ENCODE data around the gene HAUS6.
A peak's percentile ranks its signal among the peaks of the same experiment; 100 is the strongest.
"Not testable (repeated sequence)": the region's sequence is repeated elsewhere in the genome, so short reads cannot be mapped to it uniquely, and the experiment has no call there.

HAUS6 gene, protein sequence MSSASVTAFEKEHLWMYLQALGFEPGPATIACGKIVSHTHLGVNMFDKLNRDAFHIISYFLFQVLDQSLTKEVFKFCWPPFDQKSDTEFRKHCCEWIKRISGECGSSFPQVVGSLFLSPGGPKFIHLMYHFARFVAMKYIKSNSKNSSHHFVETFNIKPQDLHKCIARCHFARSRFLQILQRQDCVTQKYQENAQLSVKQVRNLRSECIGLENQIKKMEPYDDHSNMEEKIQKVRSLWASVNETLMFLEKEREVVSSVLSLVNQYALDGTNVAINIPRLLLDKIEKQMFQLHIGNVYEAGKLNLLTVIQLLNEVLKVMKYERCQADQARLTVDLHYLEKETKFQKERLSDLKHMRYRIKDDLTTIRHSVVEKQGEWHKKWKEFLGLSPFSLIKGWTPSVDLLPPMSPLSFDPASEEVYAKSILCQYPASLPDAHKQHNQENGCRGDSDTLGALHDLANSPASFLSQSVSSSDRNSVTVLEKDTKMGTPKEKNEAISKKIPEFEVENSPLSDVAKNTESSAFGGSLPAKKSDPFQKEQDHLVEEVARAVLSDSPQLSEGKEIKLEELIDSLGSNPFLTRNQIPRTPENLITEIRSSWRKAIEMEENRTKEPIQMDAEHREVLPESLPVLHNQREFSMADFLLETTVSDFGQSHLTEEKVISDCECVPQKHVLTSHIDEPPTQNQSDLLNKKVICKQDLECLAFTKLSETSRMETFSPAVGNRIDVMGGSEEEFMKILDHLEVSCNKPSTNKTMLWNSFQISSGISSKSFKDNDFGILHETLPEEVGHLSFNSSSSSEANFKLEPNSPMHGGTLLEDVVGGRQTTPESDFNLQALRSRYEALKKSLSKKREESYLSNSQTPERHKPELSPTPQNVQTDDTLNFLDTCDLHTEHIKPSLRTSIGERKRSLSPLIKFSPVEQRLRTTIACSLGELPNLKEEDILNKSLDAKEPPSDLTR

DNA sequence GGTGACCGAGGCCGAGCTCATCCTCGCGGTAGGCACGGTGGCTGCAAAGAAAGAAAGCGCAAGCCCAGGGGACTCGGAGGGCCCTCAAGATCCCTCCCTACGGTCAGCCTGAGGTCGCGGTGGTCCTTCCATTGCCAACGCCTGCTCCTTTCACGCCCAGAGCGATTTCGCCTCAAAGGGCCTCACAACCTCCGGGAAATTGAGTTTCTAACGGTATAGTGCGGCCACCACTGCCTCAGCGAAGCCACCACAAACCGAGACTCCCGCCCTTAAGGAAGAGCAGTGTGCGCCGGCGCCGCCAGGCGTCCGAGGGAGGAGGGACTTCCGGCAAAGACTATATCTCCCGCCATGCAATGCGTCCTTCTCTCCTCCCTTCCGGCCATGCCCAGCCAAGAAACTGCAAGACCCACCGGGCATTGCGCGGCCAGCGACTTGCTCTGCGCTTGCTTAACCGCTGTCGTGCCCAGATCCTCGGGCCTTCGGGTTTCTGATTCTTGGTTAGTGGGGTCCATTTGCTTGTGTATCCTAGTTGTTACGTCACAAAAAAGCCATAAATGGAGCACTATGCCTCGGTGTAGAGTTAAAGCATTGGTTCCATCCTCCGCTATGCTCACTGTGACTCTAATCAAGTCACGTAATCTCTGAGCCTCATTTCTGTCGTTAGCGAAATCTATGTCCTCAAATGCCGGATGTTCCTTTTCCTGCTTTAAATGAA lies at the start of gene HAUS6:
TSS of gene HAUS6 (minus strand) at position 274 of the 715 bp plus-strand sequence. CDS start at position 21, 253 bp downstream.
- DNase-seq (ENCODE audit: low read depth) = peak; percentile 51

DNA sequence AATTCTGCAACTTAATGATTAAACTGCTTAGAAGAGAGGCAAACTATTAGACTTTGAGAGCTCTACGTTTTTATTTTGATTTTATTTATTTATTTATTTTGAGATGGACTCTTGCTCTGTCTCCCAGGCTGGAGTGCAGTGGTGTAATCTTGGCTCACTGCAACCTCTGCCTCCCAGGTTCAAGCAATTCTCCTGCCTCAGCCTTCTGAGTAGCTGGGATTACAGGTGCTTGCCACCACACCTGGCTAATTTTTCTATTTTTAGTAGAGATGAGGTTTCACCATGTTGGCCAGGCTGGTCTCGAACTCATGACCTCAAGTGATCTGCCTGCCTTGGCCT lies 49.4 kb upstream of the HAUS6 start:
- not testable (repeated sequence) for DNase-seq (ENCODE audit: low read depth)

DNA sequence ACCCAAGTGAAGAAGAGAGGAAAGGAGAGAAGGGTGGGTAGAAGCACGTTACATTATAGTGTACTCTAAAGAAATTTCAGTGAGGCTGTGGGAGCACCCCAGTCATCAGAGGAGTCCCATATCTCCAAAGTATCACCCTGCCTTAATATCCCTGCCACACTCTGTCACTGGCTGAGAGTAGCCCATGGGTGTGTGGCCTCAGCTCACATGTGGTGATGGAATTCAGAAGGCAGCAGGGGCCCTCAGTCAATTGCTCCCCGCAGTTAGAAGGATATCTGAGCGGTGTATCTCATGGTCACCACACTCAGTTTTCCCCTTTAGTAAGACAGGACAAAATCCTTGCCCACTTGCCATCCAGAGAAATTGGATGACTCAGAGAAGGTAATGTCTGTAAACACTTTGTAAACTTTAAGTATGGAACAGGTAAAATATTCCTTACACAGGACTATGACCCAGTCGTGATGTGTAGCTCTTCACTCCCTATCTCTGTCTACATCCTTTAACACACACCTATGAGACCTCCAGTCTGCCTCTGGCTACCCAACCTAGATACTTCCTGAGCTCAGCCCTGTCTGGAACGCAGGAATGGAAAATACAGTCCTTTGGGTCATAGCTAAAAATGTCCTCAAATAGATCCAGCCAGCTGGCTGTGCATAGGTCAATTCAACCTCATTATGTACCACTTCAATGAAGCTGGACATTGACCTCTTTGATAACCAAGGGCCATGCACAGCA lies 48.9 kb upstream of the HAUS6 start:
- DNase-seq (ENCODE audit: low read depth) = no peak

DNA sequence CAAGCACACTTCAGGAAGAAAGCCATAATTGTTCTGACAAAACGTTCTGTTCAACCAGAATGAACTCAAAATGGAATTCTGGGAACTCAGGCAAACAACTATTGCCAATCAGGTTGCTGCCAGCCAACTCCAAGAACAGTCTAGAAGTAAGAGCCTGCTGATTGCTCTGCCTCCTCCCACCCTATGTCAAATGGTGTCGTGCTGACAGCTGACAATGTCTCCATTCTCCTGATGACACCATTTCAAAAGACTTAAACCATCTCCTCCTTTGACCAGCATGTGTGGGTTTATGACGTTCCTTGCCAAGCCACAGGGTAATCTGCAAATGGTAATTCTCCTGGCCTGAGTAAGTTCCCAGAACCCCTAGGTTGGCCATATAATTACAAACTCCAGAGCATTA lies 46.5 kb upstream of the HAUS6 start:
- DNase-seq (ENCODE audit: low read depth) = no peak

DNA sequence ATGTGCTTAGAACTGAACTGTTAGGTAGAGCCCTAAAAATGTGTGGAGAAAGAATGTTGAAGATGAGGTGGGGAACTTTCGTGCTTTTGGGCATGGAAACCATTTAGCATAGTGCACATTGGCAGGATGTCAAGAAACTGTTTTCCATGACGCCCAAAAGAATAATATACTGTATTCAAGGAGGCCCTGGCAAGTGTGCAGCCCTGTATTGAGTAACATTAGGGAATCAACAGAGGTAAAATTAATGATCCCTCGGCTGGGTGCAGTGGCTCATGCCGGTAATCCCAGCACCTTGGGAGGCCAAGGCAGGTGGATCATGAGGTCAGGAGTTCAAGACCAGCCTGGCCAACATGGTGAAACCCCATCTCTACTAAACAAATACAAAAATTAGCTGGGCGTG lies 45.5 kb upstream of the HAUS6 start:
- DNase-seq (ENCODE audit: low read depth) = no peak

DNA sequence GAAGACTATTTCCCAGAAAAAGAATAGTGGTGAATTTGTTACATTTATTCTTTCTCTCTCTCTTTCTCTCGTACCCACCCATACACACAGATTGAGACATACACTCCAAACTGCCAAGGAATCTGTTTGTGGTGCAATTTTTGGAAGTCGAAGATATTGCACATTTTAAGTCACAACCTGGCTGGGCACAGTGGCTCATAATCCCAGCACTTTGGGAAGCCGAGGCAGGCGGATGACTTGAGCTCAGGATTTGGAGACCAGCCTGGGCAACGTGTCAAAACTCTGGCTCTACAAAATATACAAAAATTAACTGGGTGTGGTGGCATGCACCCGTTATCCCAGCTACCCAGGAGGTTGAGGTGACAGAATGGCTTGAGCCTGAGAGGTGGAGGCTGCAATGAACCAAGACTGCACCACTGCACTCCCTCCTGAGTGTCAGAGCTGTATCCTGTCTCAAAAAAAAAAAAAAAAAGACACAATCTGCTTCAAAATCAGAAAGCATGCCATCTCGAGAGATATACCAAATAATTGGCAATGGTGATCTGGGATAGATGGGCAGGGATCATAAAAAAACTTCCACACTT lies 43.8 kb upstream of the HAUS6 start:
- DNase-seq (ENCODE audit: low read depth) = no peak

DNA sequence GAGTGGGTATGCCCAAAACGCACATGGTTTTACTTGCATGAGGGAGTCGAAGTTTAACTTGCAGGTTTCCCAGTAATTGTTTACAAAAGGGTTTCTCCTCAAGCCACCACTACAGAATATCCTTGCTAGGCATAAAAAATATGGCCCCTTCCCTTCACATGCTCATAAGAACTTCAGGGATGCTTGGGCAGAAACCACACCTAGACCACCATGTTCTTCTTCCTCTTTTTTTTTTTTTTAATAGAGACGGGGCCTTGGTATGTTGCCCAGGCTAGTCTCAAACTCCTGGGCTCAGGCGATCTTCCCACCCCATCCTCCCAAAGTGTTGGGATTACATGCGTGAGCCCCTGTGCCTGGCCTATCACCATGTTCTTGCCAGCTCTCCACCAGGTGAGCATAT lies 43.2 kb upstream of the HAUS6 start:
- DNase-seq (ENCODE audit: low read depth) = no peak

DNA sequence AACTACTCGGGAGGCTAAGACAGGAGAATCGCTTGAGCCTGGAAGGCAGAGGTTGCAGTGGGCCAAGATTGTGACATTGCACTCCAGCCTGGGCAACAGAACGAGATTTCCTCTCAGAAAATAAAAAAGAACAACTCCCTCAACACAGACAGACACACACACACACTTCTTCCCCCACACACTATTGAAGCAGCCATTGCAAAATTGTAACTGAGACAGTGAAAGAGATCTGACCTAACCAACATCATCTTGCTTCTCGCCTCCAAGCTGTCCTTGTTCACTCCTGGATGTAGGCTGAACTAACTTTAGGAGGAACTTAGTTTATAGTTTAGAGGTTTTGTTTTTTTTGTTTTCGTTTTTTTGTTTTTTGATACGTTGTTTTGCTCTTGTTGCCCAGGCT lies 37.6 kb upstream of the HAUS6 start:
- DNase-seq (ENCODE audit: low read depth) = no peak

DNA sequence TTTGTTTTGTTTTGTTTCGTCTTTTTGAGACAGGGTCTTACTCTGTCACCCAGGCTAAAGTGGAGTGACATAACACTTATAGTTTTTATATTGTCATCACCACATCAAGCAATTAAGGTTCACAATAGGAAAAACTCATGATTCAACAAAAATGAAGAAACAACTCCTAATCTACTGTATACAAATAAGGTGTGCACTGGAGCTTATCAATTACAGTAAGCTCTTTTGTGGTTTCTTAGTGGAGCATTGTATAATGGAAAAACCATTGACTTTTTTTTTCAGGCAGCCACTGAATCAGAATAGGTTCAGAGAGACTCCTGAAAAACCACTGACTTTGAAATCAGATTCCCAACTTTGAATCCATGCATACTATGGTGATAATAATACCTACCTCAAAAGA lies 35.4 kb upstream of the HAUS6 start:
- no peak for DNase-seq (ENCODE audit: low read depth)

DNA sequence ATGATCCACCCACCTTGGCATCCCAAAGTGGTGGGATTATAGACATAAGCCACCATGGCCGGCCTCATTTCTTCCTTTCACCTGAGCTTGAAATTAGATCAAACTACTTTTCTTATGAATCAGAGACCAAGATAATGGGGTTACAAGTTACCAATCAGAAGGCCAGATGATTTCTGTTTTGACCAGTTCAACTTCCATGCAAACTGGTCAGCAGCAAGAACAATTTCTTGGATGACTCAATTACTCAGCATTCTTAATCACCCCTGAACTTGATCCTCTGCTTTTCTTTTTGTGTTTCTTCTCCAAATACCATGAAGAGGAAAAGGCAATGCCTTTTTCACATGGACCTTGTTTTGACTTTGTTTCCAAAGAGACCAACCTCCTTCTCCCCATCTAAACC lies 34.6 kb upstream of the HAUS6 start:
- DNase-seq (ENCODE audit: low read depth) = no peak

DNA sequence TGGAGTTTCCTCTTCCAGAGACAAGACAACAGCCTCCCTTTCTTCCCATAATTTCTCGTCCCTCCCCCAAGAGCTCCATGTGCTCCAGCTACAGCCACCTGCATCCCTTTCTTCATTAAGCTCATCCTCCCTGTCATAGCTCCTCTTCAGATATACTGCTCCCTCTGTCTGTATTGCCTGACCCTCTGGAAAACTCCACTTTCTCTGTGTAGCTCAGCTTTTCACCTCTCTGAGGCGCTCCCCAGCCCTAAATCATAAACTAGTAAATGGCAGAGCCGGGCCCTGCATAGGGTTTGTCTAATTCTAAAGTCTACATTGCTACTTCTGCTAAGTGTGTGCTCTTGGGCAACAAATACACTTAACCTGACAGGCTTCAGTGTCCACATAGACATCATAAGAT lies 33.4 kb upstream of the HAUS6 start:
- no peak for DNase-seq (ENCODE audit: low read depth)

DNA sequence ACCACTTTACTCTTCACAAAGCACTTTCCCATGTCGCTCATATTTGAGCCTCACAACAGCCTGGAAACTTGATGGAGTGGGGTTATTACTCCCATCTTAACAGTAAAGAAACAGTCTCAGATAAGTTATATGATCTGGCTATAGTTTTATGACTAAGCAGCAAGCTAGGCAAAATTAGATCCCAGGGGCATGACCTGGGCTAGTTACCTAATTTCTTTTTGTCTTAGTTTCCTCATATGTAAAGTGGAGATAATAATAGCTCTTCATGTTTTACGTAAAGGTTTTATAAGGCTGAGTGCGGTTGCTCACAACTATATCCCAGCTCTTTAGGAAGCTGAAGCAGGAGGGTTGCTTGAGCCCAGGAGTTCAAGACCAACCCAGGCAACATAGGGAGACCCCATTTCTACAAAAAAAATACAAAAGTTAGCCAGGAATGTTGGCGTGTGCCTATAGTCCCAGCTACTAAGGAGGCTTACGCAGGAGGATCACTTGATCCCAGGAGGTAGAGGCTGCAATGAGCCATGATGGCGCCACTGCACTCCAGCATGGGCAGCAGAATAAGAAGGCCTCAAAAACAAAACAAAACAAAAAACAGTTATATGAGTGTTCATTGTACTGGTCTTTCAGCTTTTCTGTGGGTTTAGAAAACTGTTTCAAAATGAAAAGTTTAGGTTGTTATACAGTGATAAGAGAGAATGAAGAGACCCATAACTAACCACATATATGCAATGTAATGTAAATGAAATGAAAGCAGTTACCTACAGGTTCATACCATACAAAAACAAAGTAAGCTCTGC lies 31.0 kb upstream of the HAUS6 start:
- DNase-seq (ENCODE audit: low read depth) = no peak

DNA sequence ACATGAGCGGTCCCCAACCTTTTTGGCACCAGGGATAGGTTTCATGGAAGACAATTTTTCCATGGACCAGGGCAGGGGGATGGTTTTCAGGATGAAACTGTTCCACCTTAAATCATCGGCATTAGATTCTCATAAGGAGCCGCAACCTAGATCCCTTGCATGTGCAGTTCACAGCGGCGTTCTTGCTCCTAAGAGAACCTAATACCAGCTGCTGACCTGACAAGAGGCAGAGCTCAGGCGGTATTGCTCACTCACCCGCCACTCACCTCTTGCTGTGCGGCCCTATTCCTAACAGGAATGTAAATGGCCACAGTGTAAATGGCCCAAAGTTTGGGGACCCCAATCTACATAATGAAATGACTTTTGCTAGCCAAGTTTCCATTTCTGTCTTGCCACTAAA lies 27.7 kb upstream of the HAUS6 start:
- DNase-seq (ENCODE audit: low read depth) = no peak

DNA sequence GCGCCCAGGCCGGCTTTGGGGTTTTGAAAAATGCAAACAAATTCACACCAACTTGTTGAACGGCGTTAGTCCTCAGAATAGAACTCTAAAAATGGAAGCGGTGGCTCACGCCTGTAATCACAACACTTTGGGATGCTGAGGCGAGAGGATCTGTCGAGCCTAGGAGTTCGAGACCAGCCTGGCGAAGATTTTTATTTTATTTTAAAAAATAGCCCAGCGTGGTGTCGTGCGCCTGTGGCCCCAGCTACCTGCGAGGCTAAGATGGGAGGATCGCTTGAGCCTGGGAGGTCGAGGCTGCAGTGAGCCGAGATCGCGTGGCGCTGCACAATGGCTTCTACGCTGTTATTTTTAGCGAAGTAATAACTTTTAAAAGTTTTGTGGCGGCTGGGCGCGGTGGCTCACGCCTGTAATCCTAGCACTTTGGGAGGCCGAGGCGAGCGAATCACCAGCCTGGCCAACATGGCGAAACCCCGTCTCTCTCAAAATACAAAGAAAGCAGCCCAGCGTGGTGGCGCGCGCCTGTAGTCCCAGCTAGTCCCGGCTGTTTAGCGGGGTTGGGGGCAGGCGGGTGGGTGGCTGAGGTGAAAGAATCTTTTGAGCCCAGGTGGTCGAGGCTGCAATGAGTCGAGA lies 25.3 kb upstream of the HAUS6 start:
- DNase-seq (ENCODE audit: low read depth) = no peak

DNA sequence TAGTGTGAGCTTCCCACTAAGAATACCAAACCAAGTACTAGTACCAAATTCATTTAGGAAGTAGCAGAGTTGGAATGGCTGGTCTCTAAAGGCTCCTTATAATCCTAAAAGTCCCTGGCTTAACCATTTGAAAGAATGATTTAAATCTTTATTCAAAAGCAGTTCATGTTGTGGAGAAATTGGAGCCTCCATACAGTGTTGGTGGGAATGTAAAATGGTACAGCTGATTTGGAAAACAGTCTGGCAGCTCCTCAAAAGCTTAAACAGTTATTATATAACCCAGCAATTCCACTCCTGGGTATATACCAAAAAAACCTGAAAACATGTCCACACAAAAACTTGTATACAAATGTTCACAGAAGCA lies 21.7 kb upstream of the HAUS6 start:
- no peak for DNase-seq (ENCODE audit: low read depth)

DNA sequence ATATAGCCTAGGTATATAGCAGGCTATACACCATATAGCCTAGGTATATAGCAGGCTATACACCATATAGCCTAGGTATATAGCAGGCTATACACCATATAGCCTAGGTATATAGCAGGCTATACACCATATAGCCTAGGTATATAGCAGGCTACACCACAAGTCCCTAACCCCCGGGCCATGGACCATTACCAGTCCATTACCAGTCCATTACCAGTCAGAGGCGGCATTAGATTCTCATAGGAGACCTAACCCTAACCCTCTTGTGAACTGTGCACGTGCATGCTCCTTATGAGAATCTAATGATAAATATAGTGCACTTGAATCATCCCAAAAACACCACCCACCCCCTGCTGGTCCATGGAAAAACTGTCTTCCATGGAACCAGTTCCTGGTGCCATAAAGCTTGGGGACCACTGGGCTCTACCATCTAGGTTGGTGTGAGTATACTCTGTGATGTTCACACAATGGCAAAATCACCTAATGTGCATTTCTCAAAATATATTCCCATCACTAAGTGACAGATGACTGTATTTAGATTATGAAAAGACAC lies 19.9 kb upstream of the HAUS6 start:
- no peak for DNase-seq (ENCODE audit: low read depth)

DNA sequence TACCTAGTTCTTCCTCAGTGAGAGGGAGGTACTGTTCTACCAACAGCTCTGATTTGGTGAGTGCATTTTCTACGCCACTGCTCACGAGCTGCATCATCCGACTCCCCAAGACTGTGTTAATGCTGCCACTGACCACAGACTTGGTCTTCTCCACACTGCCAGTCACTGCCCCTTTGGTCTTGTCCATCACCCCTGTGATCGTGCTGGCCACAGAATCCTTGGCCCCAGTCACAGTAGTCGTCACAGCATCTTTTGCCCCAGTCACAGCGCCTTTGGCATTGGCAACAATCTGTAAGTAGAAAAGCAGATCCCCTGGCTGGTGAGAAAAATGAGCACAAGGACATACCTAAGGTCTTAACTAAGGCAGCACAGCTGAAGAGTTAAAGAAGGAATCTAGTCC lies 18.2 kb upstream of the HAUS6 start:
- no peak for DNase-seq (ENCODE audit: low read depth)

DNA sequence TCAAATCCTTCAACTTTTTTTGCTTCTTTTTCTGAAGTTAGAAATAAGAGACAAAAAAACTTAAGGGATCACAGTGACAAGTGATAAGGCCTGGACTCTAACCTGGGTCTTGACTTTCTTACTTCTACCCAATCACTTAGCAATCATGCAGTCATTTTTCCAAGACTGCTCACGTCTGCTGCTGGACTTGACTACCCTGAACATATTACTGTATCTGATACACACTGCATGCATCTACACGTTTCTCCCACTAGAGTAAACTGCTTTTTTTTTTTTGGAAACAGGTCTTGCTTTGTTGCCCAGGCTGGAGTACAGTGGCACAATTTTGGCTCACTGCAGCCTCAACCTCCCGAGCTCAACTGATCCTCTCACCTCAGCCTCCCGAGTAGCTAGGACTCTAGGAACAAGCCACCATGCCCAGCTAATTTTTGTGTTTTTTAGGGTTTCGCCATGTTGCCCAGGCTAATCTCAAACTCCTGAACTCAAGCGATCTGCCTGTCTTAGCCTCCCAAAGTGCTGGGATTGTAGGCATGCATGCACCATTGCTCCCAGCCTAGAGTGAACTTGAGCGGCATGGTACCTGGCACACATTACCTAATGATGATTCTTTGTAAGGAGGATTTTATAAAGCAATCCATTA lies 17.2 kb upstream of the HAUS6 start:
- no peak for DNase-seq (ENCODE audit: low read depth)

DNA sequence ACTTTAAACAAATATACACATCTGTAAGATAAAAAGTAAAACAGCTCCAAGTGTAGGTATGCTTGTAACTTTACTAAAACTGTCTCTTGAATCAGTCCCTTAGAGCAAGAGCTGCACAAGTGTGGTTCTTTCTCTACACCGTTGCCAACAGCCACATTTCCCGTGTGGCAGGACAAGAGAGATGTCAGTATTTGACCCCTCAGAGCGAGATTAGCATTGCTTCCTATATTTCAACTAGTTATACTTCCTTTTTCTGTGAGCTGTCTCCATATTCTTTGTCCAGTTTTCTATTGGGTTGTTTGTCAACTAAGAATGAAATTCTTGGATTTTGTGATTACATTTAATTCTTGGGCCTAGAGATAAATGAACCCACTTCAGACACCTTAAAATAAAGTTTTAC lies 16.5 kb upstream of the HAUS6 start:
- no peak for DNase-seq (ENCODE audit: low read depth)

Data from stimulated activated CD8-positive, alpha-beta memory T cell treated with anti-CD3 and anti-CD28 coated beads, Interleukin-7, amount 100 ng/mL, for 24 hours (primary cell).